Measurements from ENCODE around the gene ARF6.
"Not testable (repeated sequence)": the region's sequence is repeated elsewhere in the genome, so short reads cannot be mapped to it uniquely, and the experiment has no call there.

Gene ARF6

DNA sequence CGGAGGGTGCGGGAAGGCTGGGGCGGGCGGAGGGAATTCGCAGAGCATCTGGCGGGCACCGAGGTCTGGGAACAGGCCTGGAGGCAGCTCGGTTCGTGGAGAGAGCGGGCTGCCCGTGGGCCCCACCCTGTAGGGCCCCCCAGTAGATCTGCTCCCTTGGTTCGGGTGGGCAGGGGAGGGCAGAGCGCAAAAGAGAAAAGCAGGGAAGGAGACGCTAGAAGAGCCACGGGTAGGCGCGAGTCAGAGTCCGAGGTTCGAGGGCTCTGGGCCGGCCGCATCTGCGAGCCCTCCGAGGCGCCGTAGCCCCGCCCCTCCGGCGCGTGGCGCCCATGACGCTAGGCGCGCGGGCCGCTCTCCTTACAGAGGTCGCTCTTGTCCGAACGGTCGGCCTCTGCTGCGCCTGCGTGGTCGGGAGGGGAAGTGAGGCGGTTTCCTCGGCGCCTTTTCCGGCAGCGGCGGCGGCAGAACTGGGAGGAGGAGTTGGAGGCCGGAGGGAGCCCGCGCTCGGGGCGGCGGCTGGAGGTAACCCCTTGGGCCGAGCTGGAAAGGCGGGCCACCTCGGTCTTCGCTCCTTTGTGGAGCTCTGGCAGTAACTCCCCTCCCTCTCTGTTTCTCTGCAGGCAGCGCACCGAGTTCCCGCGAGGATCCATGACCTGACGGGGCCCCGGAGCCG, at the start of gene ARF6:
Gene ARF6, plus strand, starts transcription at position 447 of the 673 bp plus-strand sequence. CDS start 655 bp downstream, outside the sequence.
- no peak for FAIRE-seq

DNA sequence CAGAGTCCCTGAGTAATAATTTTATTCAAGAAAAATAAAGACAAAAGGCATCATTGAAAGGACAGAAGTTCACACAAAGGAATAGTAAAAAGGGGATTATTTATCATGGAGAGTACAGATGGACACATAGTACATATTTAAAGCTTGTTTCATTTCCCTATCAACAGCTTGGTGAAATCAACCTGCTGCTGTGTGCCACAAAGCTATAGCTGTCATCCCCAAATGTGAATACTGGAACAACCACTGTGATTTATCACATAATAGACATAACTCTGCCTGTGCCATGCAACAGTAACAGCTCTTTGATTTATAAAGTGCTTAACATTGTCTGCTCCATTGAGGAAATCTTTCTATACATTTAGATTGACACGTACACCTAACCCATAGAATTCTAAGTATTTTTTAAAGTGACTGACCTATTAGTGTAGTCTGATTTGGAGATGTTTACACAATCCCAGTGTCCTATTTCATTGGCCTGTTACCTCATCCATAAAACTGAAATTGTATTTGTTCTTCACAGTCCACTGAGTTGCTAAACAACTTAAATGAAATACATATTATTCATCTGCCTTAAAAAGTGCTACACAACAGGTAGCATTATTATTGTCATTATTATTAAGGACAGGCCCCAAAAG, 43.6 kb upstream of the ARF6 start:
- no peak for FAIRE-seq

DNA sequence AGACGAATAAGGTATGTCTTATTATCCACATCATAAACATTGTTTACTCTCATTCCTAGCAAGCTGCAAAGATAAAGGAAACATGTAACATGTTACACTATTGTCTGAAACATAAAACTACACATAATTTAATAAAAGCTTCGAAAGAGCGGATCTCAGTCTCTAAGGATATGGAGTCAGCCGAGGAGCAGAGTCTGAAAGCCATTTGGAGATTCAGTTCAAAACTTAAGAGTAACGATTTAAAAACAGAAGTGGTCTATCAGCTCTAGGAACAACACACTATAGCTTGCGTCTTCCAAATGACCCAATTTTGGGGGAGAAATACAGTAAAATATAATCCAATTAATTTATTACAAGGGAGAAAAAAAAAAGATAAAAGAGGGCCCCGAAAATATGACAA, 41.1 kb upstream of the ARF6 start:
- no peak for FAIRE-seq

DNA sequence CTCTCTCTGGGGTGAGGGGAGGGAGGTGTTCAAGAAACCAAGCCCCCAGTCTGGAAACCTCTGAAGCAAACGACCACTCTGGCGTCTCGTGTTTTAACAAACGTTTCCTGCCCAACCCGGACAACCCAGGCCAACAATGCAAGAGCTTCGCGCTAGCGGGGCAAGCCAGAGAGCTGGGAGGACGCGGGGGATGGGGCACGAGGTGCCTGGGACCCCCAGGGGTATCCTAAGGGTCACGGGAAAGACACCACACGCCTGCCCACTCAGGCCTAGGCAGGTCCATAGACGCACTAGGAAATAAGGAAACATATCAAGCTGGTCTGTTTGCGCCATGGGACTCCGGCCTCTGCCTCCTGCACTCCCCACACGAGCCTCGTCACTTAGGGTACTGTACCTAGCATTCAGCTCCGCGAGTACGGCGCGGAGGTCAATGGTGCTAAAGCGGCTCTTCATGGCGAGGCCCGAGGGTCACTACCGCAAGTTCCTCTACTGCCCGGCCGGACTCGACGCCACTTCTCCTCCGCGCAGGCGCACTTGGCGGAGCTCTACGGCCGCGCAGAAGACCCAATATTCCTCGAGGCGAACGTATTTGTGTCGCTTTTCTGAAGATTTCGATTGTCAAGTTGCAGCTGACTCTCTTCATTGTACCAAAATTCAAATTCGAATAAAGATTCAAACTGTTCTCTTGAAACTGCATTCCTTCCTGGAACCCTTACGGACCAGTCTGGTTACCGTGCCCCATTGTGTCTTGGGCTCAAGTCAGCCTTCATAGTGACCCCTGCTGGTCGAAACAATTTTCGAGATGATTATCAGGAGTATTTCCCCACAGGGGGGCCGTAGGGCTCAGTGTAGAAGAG, 40.4 kb upstream of the ARF6 start, which contains the start of gene NEMF:
Gene NEMF, minus strand, starts transcription at position 488 of the 857 bp plus-strand sequence. Its CDS starts 35 bp downstream, at position 453.
- FAIRE-seq: peak; percentile 19

DNA sequence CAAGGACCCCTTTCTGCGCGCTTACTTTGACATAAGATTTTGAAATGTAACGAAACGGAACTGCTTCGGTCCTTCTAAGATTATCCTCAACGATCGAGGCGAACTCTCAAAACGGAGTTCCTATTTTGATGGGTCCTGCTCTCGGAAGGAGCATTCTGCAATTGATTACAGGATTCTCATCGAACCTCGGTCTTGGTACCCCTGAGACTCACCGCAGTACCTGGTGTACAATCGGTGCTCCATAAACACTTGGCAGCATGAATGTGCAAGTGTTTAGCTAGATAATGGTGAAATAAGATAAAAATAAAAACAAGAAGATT, 39.8 kb upstream of the ARF6 start:
- no peak for FAIRE-seq

DNA sequence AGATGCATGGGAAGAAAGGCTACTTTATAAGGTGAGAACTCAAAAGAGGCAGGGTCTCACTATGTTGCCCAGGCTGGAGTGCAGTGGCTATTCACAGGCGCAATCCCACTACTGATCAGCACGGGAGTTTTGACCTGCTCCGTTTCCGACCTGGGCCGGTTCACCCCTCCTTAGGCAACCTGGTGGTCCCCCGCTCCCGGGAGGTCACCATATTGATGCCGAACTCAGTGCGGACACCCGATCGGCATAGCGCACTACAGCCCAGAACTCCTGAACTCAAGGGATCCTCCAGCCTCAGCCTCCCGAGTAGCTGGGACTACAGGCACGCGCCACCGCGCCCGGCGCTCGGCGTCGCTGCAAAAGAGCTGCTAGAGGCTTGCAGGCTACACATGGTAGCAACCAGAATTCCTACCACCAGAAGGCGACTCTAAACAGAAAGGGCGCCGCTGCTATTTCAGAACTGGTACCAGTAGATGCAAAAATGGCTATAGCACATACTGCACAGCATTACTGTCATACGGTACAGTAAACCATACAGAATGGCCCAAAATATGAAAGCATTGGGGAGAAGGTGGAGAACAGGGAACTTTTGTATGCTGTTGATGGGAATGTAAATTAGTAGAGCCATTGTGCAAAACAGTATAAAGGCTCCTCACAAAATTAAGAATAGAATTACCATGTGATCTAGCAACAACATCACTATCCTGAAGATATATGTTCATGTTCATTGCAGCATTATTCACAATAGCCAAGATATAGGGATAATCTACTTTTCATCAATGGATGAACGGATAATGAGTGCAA, 39.1 kb upstream of the ARF6 start:
- FAIRE-seq: no peak

DNA sequence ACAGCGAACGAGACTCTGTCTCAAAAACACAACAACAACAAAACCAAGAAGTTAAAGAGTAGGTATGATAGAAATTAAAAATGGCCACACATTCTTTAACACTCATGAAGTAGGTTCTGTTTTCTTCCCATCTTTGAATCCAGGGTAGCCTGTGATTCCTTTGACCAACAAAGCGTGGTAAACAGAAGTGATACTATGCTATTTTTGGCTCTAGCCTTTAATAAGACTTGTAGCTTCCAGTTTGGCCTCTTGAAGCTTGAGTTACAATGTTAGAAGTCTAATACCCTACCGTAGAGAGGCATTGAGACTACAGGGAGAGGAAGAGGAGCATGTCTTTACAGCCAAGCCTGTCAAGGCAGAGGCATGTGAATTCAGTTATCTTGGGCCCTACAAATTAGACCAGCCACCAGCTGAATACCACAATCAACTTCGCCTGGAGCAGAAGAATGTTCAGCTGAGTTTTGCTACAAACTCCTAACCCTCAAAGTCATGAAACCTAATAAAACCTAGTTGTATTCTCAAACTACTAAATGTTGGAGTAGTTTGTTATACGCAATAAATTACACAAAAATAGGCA, 35.4 kb upstream of the ARF6 start:
- FAIRE-seq: no peak

DNA sequence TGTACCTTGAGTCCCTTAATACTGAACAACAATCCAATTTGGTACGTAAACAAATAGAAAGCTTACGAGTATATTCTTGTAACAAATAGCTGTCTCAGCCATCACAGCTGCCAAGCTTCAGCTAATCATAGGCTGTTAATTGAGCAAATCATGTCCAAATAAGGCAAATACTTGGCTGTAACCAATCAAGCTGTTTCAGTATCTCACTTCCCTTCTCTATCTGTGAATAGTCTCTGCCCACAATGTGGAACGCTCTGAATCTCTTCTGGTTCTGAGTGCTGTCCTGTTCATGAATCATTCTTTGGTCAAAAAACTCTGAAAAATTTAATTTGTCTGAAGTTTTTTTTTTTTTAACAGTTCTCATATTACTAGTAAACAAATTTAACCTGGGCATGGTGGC, 34.5 kb upstream of the ARF6 start:
- no peak for FAIRE-seq

DNA sequence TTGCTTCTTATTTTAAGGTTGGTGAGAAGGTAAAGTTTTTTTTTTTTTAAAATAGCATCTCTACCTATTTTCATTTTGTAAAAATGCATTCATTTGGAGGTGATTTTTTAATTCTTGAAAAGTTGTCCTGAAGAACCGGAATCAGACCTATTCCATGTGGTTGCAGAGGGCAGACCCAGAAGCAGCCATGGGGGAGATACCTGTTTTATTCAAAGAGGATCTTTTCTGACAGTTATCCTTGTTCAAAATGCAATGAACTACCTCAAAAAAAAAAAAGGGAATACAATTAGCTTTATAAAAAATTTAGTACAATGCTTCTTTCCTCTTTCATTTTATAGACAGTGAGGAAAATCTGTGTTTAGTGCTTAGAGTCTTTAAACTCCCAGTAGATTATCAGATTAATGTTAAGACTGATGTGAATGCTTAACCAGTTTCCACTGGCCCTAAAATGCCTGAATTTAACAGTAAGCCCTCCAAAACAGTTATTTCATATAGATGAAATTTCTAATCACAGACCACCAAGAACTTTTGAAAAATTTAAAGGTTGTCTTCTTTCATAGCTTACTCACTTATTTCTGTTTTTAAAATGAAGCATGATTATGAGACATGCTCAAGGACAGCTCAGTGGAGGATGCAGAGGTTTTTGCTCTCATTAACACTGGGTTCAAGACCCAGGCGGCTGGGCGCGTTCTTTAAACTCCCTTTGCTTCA, 31.7 kb upstream of the ARF6 start:
- FAIRE-seq: no peak

DNA sequence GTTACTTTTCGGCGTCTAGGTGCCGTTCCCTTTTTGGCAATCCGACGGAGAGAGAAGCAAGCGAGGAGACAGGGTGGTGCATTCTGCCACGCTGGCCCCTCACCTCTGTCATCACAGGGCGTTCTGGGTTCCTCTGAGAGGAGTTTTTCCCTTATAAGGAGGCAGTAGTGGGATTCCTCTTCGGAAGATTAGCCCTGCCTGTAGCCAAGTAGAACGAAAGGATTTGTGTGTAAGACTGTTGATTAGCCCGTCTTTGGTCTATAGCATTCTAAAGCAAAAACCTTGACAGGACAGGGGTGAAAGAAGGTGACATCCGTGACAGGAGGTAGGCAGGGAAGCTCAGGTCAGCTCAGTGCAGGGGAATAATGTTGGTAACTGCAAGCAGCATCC, 31.2 kb upstream of the ARF6 start:
- no peak for FAIRE-seq

DNA sequence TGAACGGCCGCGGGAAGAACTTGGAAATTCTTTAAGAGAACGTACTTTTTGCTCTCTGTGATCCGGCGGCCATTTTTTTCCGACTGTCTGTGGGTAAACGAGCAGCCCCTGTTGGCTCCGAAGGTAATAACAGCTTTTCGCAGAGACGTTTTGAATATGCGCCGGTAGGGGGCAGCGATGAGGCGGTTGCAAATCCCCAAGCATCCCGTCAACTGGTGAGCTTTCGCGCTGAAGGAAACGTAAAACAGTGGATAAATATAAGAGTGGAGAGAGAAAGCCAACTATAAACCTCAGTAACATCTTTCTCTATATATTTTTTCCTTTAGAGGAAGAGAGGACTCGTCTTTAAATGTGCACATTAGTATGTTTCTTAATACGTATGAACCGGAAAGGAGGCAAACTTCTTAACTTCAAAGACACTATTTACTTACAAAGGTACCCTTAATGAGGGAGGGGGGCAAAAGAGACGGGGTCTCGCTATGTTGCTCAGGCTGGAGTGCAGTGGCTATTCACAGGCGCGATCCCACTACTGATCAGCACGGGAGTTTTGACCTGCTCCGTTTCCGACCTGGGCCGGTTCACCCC, 30.7 kb upstream of the ARF6 start:
- FAIRE-seq: peak; percentile 93

DNA sequence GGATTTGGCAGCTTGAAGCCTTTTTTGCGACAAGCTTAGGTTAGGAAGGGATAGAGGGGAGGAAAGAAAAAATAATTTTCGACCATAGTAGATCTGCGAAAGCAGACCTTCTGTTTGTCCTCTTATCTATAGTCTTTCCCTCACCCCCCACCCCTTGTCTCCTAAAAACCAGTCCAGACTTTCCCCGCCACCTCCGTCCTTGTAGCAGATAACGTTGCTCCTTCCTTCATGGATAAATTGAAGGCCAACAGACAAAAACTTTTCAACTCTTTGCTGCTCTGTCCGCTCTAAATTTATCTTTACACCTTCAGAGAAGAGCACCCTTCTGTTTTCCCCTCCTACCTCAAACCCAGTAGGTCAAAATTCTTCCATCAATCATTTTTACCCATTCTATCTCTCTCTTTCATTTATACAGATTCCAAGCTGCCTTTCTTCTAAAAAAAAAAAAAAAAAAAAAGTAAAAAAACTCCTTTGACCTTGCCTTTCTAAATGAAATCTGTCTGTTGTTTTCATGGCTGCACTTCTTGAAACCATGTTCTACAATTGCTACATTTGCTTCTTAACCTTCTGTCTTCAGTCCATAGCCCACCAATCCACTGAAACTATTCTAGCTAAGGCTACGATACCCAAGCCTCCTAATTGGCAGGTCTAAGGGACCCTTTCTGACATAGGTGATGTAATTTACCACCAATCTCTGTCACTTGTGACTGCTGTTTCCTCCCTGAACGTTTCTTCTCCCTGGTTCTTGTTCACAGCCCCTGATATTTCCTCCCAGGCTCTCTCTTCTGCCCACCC, 29.2 kb upstream of the ARF6 start:
- no peak for FAIRE-seq

DNA sequence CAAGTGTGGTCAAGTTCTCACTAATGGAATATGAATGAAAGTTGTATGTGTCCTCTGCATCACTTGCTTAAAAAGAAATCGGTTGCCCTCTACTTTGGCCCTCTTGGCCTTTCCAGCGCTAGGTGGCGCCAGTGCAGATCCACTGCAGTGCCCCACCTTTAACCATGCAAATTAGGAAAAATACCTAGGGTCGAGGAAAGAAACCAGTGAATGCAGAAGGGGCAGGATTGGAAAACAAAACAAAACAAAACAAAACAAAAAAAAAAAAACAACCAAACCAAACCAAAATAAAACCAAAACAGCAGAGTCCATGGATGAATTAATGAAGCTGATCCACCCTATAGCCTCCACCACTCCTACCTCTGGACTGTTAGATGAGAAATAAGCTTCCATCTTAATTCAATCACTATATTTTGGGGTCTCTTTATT, 27.4 kb upstream of the ARF6 start:
- FAIRE-seq: peak; percentile 5

DNA sequence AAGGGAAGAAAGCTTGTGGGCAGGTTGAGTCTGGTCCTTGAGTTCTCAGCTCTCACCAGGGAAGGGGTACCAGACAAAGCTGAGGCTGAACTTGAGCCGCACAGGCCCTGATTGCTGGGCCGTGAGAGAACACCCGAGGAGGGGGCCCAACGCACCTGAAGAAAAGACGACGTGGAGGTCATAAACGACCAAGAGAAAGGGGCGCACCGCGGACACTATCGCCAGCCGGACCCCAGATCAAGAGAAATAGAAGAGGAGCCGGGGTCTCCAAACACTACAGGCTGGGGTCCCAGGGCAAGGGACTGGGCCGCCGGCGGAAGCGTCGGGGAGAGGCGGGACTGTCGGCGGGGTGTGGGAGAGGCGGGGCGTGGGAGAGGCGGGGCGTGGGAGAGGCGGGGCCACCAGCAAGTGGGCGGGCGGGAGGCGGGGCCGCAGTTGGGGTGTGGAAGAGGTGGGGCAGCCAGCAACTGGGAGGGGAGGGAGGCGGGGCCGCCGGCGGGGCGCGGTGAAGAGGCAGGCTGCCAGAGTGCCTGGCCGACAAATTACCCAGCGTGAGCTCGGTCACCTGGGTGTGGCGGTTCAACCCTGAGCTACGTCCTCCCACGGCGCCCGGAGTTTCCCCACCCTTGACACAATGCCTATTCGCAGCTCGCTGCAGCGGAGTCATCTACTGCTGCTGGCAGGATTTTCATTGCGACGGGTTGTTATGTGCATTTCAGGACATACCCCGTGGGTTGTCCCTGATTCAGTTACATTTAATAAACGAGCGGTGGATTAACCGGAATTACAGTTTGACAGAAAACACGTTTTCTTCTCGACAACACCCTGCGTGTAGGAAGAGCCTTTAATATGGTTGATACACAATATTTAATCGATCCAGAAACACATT, 24.8 kb upstream of the ARF6 start:
- FAIRE-seq: no peak

DNA sequence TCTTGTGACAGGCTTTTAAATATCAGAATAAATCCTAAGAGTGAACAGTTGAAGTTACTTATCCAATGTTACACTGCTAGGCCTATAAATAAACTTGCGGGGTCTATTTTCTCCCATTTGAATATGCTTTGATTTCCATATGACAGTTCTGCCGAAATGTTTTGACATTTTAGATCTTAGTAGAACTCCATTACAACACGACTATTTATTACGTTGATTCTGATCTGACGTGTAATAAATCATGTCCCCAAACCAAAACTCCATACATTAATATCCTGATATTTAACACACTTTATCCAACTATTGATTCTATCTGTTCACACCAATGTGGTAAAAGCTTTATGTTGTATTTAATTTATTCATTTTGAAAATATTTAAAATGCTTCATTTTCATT, 24.2 kb upstream of the ARF6 start:
- no peak for FAIRE-seq

DNA sequence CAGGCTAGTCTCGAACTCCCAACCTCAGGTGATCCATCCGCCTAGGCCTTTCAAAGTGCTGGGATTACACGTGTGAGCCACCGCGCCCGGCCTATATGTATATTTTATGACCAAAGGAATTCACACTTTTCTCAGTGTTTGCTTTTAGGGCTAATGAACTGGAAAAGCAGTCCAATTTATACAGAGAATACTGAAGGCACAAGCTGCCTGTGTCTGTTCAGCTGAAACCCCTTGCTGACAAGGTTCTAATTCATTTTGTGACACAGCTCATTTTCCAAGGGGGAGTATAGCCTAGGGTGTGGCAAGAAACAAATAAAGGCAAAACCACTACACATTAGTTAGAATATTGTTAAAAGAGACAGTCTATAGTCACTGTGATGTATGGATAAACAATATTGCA, 22.0 kb upstream of the ARF6 start:
- no peak for FAIRE-seq

DNA sequence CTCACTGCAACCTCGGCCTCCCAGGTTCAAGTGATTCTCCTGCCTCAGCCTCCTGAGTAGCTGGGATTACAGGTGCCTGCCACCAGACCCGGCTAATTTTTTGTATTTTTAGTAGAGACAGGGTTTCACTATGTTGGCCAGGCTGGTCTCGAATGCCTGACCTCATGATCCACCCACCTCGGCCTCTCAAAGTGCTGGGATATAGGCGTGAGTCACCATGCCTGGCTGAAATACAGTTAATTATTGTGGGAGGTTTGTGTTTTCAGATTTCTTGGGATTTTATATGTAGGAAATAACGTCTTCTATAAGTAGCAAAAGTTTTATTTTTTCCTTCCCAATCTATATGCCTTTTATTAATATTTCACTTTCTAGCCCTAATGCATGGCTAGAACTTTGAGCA, 19.3 kb upstream of the ARF6 start:
- not testable (repeated sequence) for FAIRE-seq

DNA sequence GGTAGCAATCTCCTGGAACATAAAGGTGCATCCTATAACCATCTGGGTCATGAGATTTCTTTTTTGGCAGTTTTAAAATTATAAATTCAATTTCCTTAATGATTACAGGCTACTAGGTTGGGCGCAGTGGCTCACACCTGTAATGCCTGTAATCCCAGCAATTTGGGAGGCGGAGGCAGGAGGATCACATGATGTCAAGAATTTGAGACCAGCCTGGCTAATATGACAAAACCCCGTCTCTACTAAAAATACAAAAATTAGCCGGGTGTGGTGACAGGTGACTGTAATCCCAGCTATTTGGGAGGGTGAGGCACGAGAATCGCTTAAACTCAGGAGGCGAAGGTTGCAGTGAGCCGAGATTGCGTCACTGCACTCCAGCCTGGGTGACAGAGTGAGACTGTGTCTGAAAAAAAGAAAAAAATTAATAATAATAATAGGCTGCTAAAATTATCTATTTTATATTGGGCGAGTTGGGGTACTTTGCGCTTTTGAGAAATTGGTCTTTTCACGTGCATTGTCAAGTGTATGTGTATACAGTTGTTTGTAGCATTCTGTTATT, 17.2 kb upstream of the ARF6 start:
- no peak for FAIRE-seq

DNA sequence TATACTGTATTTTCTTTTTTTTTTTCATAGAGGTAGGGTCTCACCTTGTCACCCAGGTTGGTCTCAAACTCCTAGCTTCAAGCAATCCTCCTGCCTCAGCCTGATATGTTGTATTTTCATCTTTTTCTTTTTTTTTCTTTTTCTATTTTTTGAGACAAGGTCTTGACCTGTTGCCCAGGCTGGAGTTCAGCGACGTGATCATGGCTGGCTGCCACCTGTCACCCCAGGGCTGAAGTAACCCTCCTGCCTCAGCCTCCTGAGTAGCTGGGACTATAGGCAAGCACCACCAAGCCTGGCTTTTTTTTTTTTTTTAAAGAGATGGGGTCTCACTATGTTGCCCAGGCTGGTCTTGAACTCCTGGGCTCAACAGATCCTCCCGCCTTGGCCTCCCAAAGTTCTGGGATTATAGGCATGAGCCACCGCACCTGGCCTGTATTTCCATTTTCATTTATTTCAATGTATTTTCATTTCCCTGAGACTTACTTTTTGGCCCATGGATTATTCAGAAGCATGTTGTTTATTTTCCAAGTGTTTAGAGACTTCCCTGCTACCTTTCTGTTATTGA, 16.2 kb upstream of the ARF6 start:
- no peak for FAIRE-seq

All from TTC549 (cell line).